HUES64 (cell line): ENCODE measurements around the gene LIMS1.

Experiments used
- H3K27ac ChIP-seq: 2 replicates; pipeline ENCODE4 v1.7.0; 2013; ENCODE audit warnings: low read depth, low read length, inconsistent platforms
- H3K27me3 ChIP-seq: 2 replicates; pipeline ENCODE4 v1.6.1; 2013; ENCODE audit warnings: mild to moderate bottlenecking, low read length; ENCODE audit not compliant: insufficient read depth
- H3K36me3 ChIP-seq: 2 replicates; pipeline ENCODE4 v1.6.1; 2013; ENCODE audit warnings: mild to moderate bottlenecking, low read length; ENCODE audit not compliant: insufficient read depth
- H3K4me1 ChIP-seq: 2 replicates; pipeline ENCODE4 v1.6.1; 2013; ENCODE audit warnings: mild to moderate bottlenecking, low read length, moderate library complexity; ENCODE audit not compliant: insufficient read depth
- H3K4me3 ChIP-seq: 2 replicates; pipeline ENCODE4 v1.5.1; 2013; ENCODE audit warnings: mild to moderate bottlenecking, low read length, moderate library complexity
- H3K9ac ChIP-seq: 2 replicates; pipeline ENCODE4 v1.6.1; 2013; ENCODE audit warnings: mild to moderate bottlenecking, low read depth, low read length
- H3K9me3 ChIP-seq: 2 replicates; pipeline ENCODE4 v1.6.1; 2013; ENCODE audit warnings: low read depth, low read length; ENCODE audit not compliant: insufficient read depth
- WGBS: fragments of 150-250, 120-280 bp; methylation state at CpG from one replicate; pipeline ENCODE4 v1.1.7; 2013; ENCODE audit warnings: missing lambda C conversion rate; 5-methylcytosine and 5-hydroxymethylcytosine counted together

LIMS1 gene

DNA sequence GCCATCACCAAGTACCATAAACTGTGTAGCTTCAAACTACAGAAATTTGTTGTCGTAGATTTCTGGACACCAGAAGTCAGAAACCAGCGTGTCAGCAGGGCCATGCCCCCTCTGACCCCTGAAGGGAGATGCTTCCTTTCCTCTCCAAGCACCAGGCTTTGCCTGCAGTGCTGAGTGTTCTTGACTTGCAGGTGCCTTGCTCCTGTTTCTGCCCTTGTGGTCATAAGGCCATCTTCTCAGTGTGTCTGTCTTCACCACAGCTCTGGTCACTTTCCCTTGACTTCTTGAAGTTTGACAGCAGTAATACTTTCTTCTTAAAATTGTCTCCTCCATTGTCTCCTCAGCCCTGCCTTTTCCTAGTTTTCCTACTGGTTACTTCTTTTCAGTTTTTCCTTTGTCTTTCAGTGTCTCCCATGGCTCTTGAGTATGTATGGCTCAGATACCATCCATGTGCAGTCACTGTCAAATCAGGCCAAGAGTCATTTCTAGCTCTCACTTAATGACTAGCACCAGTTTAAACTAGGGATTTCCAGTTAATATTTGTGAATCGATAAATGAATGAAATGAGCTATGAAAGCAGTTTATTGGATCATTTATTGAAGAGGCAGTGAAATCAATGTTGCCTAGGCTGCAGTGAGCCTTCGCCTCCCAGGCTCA is 93.8 kb downstream of the LIMS1 start:
- peaks cover 17% of the 10 kb centered on the region for H3K4me1 ChIP-seq
- H3K27me3 ChIP-seq: no peaks in the 10 kb centered on the region
- no peak overlapping the region for H3K9ac ChIP-seq
- H3K9me3 ChIP-seq: no peaks in the 10 kb centered on the region
- WGBS: 94% methylated on average over 4 of the region's 4 CpGs
- no peaks in the 10 kb centered on the region for H3K36me3 ChIP-seq
- no peak overlapping the region for H3K4me3 ChIP-seq
- no peak overlapping the region for H3K27ac ChIP-seq

DNA sequence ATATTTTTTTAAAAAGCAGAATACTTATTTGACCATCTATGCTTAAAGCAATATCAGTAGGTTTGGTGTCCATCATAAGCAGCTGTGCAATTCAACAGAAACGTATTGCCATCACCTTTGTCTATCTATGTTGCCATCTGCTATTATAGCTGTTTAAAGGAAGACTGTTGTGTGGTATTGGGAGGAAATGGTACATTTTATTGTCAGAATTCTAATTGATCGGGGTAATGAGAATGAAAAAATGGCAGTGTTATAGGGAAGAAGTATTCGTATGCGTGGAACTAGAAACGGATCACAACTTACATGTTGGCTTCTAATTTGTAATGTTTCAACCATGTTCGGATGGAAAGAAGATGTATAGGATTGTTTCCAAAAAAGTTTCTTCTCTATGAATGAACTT is 94.7 kb downstream of the LIMS1 start:
- Histone ChIP-seq H3K9ac (no peak overlapping the region), H3K4me1 (0 out of 2 replicates have a peak, but pooled peaks cover 8% of the 10 kb centered on the region), H3K9me3 (no peaks in the 10 kb centered on the region), H3K36me3 (no peaks in the 10 kb centered on the region), H3K4me3 (no peak overlapping the region), H3K27me3 (no peaks in the 10 kb centered on the region), H3K27ac (no peak overlapping the region)
- 93% methylated on average over 6 of the region's 6 CpGs for WGBS

DNA sequence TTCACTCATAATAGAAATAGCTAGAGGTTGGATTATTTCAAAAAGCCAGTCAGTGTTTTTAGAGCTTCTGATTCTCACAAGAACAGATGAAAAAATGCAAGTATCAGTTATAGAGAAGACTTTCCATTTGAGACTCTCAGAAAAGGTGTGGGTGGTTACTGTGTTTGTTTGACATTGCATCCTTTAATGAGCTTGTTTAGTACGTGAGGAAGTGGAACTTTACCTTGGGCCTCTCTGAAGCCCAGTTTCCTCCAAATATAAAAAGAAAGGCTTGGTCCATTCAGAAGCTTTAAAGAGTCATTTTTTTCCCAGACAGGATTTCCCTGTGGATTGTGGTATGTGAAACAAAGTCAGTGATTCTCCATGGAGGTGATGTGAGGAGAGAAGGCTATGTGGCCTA is 95.1 kb downstream of the LIMS1 start:
- H3K36me3 ChIP-seq: no peaks in the 10 kb centered on the region
- no peaks in the 10 kb centered on the region for H3K9me3 ChIP-seq
- no peak overlapping the region for H3K9ac ChIP-seq
- H3K4me1 ChIP-seq: 0 out of 2 replicates have a peak, but pooled peaks cover 8% of the 10 kb centered on the region
- no peak overlapping the region for H3K4me3 ChIP-seq
- no peak overlapping the region for H3K27ac ChIP-seq
- H3K27me3 ChIP-seq: no peaks in the 10 kb centered on the region
- 82% methylated on average over 1 of the region's 1 CpG for WGBS

DNA sequence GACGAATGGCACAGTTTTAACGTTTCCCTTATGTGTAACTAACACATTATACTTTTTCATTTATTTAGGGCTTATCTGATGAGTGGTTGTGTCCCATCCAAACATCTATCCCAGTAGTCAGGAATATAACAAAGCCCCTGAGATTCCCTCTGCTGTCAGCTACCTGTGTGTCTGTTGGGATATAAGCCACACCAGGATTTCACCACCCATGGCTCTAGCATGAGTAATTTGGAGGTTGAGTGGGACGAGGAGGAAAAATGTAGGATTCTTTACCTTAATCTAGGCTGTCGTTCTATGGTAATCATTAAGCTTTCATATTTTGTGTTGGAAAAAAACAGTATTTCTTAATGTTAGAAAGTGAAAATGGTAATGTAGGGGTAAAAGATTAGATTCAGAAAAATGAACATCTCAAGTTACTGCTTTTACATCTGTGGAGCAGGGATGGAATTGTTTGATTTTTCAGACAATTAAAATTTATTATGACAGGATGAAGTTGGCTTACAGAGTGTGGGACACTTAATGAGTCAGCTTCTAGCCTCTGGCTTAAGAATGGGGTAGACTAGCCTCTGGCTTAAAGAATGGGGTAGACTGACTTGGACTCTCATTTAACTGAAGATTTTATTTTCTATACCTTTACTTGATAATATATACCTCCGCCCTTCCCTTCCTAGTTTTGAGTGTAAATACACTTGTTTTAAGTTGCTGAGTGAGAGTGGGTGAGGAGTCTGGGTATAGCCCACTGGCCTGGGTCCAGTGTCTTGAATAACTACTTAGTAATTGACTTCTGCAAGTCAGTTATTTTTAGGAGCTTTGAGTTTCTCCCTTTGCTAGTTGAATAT is 96.5 kb downstream of the LIMS1 start:
- no peaks in the 10 kb centered on the region for H3K36me3 ChIP-seq
- 88% methylated on average over 2 of the region's 5 CpGs for WGBS
- no peak overlapping the region for H3K9ac ChIP-seq
- H3K27me3 ChIP-seq: no peaks in the 10 kb centered on the region
- H3K4me3 ChIP-seq: no peak overlapping the region
- no peak overlapping the region for H3K27ac ChIP-seq
- peaks cover 6% of the 10 kb centered on the region for H3K4me1 ChIP-seq
- H3K9me3 ChIP-seq: no peaks in the 10 kb centered on the region

DNA sequence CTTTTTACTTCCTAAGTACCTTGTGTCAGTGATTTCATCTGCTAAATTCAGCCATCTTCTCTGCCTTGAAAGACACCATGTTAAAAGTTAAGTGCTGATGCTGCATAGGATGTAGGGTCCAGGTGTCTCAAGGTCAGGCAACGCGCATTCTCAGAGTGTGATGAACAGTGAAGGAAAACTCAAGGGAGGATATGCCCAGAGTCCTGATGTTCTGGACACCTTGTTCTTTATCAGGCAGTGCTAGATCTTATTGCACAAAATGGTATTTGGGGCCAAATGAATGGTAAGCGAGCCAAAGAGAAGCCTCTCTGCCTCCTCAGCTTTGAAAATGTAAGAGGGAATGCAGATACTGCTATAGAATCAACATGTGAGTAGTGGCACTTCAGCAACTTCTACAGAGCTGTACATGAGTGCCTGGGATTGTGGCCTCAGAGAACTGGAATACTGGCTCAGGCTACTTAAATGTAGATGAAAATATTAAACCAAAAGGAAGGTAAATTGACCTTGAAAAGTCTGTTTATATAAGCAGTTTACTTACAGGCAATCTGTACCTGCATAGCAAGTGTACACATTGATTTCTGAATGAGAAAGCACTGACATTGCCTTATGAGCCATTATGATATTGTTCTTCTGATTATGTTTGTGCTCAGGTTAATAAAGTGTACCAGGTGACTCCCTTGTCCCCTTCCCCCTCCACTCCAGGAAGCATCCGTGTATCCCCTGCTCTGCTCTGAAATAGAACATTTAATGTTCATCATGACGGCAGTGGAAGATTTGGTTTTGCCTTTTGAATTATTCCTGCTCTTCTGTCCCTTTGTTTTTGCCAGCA is 98.3 kb downstream of the LIMS1 start:
- 82% methylated on average over 5 of the region's 5 CpGs for WGBS
- no peak overlapping the region for H3K4me3 ChIP-seq
- no peak overlapping the region for H3K9ac ChIP-seq
- H3K9me3 ChIP-seq: no peaks in the 10 kb centered on the region
- no peaks in the 10 kb centered on the region for H3K36me3 ChIP-seq
- H3K4me1 ChIP-seq: peaks cover 12% of the 10 kb centered on the region
- no peaks in the 10 kb centered on the region for H3K27me3 ChIP-seq
- no peak overlapping the region for H3K27ac ChIP-seq

DNA sequence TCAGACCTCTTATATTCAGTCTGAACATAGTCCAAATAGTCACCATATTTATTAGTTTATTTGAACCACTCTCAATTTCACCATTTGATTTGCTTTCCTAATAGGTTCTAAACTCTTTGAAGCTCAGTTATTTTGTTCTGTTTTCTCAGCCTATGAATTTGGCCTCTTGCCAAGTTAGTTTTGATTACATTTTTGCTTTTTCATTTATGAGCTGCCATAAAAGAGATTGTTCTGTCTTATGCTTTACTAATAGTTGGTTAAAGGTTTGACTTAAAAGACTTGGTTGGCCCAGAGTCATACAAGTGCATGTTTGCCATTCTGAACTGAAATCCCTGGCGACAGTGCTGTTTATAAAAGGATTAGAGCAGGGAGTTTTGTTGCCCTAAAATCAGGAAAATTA is 99.1 kb downstream of the LIMS1 start:
- Histone ChIP-seq H3K4me1 (peaks cover 13% of the 10 kb centered on the region), H3K4me3 (no peak overlapping the region), H3K9ac (no peak overlapping the region), H3K27me3 (no peaks in the 10 kb centered on the region), H3K36me3 (no peaks in the 10 kb centered on the region), H3K27ac (no peak overlapping the region), H3K9me3 (no peaks in the 10 kb centered on the region)
- 87% methylated on average over 1 of the region's 1 CpG for WGBS

DNA sequence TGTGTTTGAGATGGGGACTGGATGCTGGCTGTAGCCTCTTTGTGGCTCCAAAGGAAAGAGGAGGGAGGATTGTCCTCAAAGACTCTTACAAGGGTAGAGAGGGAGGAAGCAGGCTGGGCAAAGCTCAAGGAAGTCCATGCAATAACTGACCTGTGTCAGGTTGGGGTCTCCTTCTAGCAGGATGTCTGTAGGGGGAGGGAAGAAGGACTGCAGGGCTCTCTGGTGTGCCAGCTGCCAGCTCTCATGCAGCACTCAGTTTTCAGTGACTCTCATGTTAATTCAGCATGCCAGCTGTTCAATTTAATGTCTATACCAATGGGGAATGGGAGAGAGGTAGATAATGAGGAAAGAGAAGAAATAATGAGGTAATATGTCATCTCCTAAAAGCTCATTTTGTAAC is 99.7 kb downstream of the LIMS1 start:
- Histone ChIP-seq H3K9ac (no peak overlapping the region), H3K27ac (no peak overlapping the region), H3K27me3 (no peaks in the 10 kb centered on the region), H3K9me3 (no peaks in the 10 kb centered on the region), H3K36me3 (no peaks in the 10 kb centered on the region), H3K4me3 (no peak overlapping the region), H3K4me1 (peaks cover 13% of the 10 kb centered on the region)

DNA sequence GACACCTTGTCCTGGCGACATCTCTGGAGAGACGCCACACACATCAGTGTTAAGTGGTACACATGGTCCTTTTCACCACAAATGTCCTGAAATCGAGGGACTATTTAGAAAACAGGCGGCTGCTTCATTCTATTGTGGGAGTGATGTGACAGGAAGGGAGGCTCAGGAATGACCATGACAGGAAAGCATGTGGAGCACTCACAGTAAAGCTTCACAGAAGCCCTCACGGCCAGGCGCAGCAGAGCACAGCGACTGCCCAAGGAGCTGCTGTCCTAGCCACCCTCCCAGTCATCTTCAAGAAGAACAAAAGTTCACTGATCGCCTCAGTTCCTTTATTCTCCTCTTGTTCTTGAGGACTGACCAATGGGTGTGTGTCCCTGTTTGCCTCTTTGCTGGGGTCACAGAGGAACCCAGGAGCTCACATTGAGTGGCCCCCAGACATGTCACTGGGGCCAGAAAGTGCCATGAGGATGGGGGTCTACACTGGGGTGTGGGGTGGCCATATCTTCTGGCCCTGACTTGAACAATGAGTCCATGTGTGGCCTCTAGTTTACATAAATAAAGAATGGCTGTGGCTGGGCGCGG is 100.4 kb downstream of the LIMS1 start:
- Histone ChIP-seq H3K27me3 (no peaks in the 10 kb centered on the region), H3K4me1 (peaks cover 13% of the 10 kb centered on the region)

DNA sequence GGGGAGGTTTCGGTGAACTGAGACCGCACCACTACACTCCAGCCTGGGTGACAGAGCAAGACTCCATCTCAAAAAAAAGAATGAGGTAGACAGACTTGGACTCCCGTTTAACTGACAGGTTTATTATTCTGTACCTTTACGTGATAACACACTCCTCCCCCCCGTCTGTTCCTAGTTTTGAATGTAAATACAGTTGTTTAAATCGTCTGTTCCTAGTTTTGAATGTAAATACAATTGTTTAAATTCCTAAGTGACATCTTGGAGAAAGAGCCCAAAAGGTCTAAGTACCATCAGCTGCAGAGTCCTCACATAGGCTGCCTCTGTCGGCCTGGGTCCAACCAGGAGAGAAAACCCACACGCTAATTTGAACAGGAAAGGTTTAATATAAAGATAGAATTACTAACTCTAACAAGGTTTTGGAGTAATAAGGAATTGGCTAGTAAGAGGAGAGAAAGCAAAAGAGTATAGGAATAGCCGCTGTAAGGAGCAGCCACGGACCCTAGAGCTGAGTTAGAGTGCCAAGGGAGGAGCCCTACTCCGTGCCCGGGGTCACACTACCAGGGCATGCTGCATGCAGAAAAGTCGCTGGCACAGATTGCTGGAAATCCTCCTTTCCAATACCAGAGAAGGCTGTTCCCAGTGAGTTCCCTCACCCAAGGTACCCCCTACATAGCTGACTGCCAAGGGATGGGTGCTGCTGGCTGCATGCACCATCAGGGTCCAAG is 101.5 kb downstream of the LIMS1 start:
- H3K9ac ChIP-seq: no peak overlapping the region
- H3K4me1 ChIP-seq: peaks cover 13% of the 10 kb centered on the region
- 75% methylated on average over 10 of the region's 13 CpGs for WGBS
- H3K4me3 ChIP-seq: no peak overlapping the region
- H3K27me3 ChIP-seq: no peaks in the 10 kb centered on the region
- H3K27ac ChIP-seq: peak overlapping the region; percentile 19; the same call in 1 of the 2 replicates
- no peaks in the 10 kb centered on the region for H3K9me3 ChIP-seq
- H3K36me3 ChIP-seq: no peaks in the 10 kb centered on the region

More for the DNA sequence above, 100.4 kb downstream of the LIMS1 start:
- H3K27ac ChIP-seq: 0 out of 2 replicates have a peak overlapping the region, but pooled peaks have one; percentile 5
- no peak overlapping the region for H3K9ac ChIP-seq
- 89% methylated on average over 10 of the region's 10 CpGs for WGBS
- no peak overlapping the region for H3K4me3 ChIP-seq
- no peaks in the 10 kb centered on the region for H3K9me3 ChIP-seq
- H3K36me3 ChIP-seq: no peaks in the 10 kb centered on the region

DNA sequence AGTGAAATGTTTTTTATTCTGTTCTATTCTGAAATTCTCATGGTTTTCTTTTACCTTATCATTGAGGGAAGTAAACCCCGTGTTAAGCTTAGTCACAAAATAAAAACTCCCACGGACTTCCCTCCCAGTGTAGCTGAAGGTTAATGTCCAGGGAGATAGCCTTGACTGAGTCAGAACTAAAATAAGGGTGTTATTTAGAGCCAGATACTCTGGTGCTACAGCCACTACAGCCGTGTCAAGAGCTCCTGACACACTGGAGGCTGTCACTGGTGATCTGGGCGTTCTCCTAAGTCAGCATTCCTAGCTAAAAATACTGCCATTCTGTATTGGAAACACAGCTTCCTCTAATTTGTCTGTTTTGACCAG is 103.0 kb downstream of the LIMS1 start:
- Histone ChIP-seq H3K9me3 (no peaks in the 10 kb centered on the region), H3K27ac (no peak overlapping the region; the same call in 1 of the 2 replicates), H3K4me1 (peaks cover 13% of the 10 kb centered on the region), H3K27me3 (no peaks in the 10 kb centered on the region), H3K9ac (no peak overlapping the region), H3K4me3 (no peak overlapping the region), H3K36me3 (no peaks in the 10 kb centered on the region)
- WGBS: 79% methylated on average over 3 of the region's 4 CpGs
